Bladder microvascular endothelial cell (primary cell): Measurements from ENCODE around the gene TMA7. TPM values are rescaled to one million over a fixed set of nuclear protein-coding genes. Genes with fewer than 3 reads are reported as not detected.

Experiments
- total RNA-seq: library from RNA; depleted of rRNA; stranded (reverse); fragments of >200 nt; gene quantifications from 2 replicates; pipeline ENCODE4 v1.2.3, GENCODE V29; 2014

Gene TMA7
- 185 and 357 TPM in 2 replicates for total RNA-seq

GRCh38 chr3:48439820-48440589, at the start of gene TMA7, which contains the start of gene CCDC51:
Gene TMA7, plus strand, starts transcription at chr3:48440257. Its CDS starts 40 bp downstream, at chr3:48440297.
Gene CCDC51, minus strand, starts transcription at chr3:48440119. Its CDS starts 4,991 bp downstream, at chr3:48435128.

GRCh38 chr3:48429960-48430707, 9.9 kb upstream of the TMA7 start, which contains the start of gene PLXNB1:
Gene PLXNB1, minus strand, starts transcription at chr3:48430086. Its CDS starts 5,475 bp downstream, at chr3:48424611.

GRCh38 chr3:48446425-48447193, 6.6 kb downstream of the TMA7 start, which contains the start of gene ATRIP:
Gene ATRIP, plus strand, starts transcription at chr3:48446737. Its CDS starts 109 bp downstream, at chr3:48446846.

Other genes starting within 250 kb of the TMA7 start
- not detected in 2 replicates for gene CAMP, start 216.8 kb upstream of the TMA7 start, total RNA-seq
- gene ZNF589, start 199.2 kb upstream of the TMA7 start, total RNA-seq = 1.3 and 5.5 TPM in 2 replicates
- gene NME6, start 138.9 kb upstream of the TMA7 start, total RNA-seq = 17.0 and 33.2 TPM in 2 replicates
- gene SPINK8, start 106.6 kb upstream of the TMA7 start, total RNA-seq = not detected in 2 replicates
- not detected in 2 replicates for gene FBXW12, start 68.0 kb upstream of the TMA7 start, total RNA-seq
- gene PLXNB1, start 10.2 kb upstream of the TMA7 start, total RNA-seq = 8.6 and 46.9 TPM in 2 replicates
- gene CCDC51, start 138 bp upstream of the TMA7 start, total RNA-seq = 10.7 and 13.1 TPM in 2 replicates
- 5.0 and 6.5 TPM in 2 replicates for gene ATRIP, start 6.5 kb downstream of the TMA7 start, total RNA-seq
- gene SHISA5, start 63.9 kb downstream of the TMA7 start, total RNA-seq = 93.1 and 126 TPM in 2 replicates
- 1.4 and 1.5 TPM in 2 replicates for gene PFKFB4, start 116.5 kb downstream of the TMA7 start, total RNA-seq
- gene UCN2, start 123.5 kb downstream of the TMA7 start, total RNA-seq = not detected in 2 replicates
- 0.25 and 0.32 TPM in 2 replicates for gene COL7A1, start 155.1 kb downstream of the TMA7 start, total RNA-seq
- 245 and 256 TPM in 2 replicates for gene UQCRC1, start 169.4 kb downstream of the TMA7 start, total RNA-seq
- gene TMEM89, start 181.5 kb downstream of the TMA7 start, total RNA-seq = not detected in 2 replicates
- 20.2 and 23.0 TPM in 2 replicates for gene SLC26A6, start 195.2 kb downstream of the TMA7 start, total RNA-seq
- 0.49 and 0.82 TPM in 2 replicates for gene CELSR3, start 222.6 kb downstream of the TMA7 start, total RNA-seq
- 4.7 and 7.9 TPM in 2 replicates for gene NCKIPSD, start 245.7 kb downstream of the TMA7 start, total RNA-seq